NCI-H1694 (cell line): ENCODE results near the gene PLCB1.

Experiments
- DNase-seq: peaks from one replicate; lab custom pipeline; 2025; lab: John Stamatoyannopoulos, UW

PLCB1 gene

DNA sequence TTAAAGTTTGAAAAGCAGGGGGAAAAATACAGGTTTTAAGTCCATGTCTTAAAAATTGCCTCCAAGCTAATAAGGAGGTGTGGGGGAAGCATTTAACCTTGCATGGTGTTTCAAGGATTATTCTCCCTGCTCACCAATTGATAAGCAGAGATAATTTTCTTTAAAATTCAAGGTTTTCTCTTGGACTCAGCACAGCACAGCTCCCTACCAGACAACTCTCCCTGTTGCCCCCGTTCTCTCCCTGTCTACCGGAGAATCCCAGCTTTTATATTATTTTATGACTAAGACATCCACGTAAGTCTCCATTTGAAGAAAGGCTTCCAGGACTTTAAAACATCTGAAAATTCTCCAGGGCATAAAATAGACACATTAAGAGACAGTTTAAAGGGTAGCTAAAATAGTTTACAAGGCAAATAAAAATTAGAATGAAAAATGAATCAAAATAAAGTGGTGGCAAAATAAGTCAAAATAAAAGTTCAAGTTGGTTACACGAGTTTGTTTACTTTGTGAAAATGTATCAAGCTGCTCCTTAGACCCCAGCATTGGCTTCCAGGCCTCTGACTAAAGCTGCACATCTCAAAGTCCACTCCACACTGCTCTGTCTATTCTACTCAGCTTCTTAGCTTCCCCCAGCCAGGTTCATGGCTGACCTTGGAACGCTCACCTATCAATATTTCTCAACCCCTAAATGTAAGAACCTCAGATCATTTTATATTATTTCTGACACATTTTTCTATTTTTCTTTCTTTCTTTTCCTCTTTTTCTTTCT, 748.2 kb downstream of the PLCB1 start:
- DNase-seq, result no peak

DNA sequence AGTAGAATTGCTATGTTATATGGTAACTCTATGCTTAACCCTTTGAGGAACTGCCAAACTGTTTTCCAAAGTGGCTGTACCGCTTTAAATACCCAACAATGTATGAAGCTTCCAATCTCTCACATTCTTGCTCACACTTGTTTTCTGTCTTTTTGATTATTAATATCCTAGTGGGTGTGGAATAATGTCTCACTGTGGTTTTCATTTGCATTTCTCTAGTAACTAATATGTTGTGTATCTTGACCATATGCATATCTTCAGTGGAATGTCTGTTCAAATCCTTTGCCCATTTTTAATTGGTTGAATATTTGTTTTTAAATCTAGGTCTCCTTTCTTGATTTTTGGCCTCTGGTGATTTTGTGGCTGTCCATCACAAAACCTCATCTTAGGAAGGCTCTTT, 759.0 kb downstream of the PLCB1 start:
- no peak for DNase-seq

DNA sequence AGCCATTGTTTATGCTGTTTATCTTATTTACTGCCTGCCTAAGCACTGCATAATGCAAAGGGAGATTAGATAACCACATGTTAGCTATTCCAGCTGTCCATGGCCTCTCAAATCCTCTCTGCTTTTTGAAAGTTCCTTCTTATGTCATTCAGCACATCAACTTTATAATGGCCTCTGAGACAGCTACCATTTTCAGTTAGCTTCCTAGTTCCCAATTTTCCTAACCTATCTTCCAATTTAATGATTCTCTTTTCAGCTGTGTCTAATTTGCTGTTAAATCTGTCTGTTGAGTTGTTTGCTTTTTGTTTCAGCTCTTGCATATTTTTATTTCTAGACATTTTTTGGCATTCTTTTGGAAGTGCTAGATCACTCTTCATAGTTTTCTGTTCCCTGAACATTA, 763.4 kb downstream of the PLCB1 start:
- no peak for DNase-seq

DNA sequence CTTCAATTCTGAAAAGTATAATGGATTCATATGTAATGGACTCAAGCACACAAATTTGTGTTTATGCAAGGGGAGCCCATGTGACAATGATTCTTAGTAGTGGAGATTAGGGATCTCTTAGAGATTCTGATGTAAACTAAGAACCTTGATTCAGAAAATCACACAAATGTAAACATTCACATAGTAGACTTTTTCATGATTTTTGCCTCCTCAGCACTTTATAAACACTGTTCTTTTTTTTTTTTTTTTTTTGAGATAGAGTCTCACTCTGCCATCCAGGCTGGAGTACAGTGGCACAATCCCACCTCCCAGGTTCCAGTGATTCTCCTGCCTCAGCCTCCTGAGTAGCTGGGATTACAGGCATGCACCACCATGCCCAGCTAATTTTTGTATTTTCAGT, 766.8 kb downstream of the PLCB1 start:
- DNase-seq, result no peak

DNA sequence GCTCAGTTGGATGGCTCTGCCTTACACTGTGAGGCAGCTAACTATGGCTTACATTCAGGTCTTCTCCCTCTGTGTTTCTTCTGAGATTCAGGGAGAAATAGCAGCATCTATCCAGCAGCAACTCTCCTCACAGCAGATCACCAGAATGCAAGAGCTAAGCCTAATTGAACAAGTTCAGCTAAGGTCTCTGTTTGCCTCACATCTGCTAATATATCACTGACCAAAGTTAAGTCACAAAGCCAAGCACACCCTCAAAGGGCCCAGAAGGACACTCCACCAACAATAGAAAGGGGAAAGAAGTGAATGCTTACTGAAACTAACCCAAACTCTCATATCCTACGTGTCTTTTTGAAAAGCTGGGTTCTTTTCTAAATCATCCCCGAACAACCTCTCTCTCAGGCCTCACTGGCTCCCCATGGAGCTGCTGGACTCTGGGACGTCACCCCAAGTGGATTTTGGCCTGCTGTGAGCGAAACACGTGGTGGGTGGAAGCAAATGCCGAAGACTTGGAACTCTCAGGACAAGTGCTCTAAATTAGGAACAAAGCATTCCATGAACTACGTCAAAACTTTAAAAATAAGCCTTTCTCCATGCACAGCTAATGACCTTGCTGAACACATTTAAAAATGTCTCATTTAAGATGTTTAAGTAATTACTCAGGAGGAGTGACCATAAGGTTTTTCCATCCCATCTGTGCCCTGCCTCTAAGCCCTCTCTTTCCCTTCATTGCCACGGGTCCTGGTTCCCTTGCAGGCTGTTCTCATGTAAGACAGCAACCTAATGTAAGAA, 769.4 kb downstream of the PLCB1 start:
- DNase-seq, result no peak

DNA sequence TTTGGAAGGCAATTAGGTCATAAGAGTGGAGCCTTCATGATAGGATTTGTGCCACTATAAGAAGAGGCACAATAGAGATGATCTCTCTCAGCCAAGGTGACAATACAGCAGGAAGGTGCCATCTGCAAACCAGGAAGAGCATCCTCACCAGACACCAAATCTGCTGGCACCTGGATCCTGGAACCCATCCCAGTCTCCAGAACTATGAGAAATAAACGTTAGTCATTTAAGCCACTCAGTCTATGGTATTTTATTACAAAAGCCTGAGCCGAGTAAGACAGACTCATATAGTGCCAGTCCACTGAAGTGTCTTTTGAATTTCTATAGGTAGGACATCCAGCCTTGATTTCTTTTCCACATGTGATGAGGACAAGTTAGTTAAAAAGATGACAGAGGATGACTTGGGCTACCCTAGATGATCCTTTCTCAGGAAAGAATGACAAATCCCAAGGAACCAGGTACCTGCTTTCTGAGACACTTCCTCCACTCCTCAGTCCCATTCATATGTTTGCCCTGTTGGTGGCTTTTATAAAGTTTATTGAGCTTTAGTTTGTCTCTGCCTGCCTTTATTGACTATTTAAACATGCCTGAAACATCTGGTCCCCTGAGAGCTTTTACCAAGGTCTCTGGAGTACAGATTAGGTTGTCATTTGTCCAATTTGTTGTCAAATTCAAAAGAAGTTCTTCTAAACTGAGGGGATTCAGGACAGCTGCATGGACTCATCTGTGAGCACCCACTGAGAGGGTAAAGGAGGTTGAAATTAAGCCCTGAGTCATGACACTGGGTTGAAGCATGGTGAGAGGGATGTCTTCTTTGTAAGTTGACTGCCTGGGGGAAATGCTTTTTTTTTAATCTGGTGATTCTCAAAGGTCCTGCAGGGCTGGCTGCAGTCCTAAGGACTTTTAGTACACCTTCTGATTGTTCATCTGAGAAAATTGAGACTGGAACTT, 771.9 kb downstream of the PLCB1 start:
- DNase-seq, result no peak

DNA sequence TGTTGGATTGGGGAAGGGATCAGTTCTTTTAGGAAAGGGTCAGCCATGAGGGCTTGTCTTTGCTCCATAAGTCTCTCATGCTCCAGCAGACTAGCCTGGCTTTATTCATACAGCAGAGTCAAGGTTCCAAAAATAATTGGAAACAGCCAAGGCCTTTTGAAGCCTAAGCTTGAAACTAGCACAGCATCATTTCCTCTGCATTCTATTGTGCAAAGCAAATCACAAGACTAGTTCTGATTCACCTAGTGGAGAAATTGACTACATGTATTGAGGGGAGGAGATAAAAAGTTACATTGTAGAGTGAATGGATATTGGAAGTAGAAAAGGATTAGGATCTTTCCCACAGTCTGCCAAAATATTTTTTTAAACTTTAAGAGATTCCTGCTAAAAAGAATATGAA, 777.5 kb downstream of the PLCB1 start:
- no peak for DNase-seq

DNA sequence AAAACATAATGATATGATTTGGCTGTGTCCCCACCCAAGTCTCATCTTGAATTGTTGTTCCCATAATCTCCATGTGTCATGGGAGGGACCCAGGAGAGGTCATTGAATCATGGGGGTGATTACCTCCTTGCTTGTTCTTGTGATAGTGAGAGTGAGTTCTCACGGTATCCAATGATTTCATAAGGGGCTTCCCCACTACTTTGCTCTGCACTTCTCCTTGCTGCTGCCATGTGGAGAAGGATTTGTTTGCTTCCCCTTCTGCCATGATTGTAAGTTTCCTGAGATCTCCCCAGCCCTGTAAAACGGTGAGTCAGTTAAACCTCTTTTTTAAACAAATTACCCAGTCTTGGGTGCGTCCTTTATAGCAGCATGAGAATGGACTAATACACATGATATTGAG, 780.0 kb downstream of the PLCB1 start:
- no peak for DNase-seq

DNA sequence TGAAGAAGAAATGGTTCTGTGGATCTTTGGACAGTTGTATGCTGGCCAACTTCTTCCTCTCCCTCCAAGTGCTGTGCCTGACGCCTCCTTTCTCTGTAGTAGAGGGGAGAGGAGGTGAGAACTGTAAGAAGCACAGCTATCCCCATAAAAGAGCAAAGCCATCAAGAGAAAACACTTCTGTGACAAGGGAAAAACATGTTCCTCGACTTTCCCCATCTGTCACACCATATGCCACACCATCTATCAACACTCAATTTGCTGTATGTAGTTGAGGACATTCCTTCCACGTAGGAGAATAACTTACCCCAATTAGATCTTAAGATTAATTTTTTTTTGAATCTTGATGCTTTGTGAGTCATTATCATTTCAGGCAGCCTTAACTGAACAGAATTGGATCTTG, 780.7 kb downstream of the PLCB1 start:
- peak; percentile 79 for DNase-seq

DNA sequence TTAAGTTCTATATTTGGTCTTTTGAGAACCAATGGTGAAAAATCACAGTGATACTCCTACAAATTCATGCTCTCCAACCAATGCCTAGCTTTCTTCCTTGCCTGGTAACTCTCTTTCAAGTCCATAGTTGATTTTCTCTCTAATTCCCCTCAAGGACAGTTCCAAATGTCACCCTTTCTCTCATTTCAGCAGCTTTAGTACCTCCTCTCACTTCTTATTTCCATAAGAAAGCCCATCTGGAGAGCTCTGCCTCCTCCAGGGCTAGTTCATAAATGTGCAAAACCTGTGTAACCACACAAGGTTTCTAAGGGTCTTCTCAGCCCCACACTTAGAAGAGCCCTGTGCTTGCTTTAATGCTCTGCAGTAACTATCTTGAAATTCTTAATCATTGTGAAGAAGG, 781.4 kb downstream of the PLCB1 start:
- DNase-seq, result no peak

DNA sequence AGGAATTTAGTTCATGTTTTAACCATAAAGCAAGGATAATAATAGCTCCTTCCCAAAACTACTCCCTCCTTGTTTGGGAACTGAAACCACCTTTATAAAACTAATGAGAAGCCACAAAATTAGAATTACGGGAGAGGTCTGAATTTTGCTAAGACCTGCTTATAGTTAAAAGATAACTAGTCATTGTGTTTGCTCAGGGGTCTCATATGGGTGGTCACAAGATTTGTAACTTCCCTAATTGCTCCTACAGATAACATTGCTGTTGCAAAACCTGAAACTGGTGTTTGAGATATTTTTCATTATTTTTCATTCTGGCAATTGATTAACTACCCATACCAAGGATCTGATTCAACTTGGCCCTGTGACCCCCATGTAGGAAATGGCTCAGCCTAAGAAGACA, 782.4 kb downstream of the PLCB1 start:
- DNase-seq, result no peak

DNA sequence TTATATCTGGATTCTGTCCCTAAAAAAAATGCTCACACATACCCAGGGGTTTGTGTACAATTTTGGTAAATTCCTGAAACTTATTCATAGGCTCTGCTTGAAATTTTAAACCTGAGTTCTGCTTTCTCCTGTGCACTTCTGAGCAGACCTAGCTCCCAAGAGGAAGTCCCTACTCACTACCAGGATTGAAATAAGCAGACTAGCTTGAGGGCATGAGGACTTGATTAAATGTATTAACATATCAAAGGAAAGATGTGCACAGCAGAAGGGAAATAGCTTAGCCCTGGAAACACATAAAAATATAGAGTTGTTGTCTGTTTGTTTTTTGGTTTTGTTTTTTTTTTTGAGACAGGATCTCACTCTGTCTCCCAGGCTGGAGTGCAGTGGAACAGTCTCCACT, 785.0 kb downstream of the PLCB1 start:
- no peak for DNase-seq

DNA sequence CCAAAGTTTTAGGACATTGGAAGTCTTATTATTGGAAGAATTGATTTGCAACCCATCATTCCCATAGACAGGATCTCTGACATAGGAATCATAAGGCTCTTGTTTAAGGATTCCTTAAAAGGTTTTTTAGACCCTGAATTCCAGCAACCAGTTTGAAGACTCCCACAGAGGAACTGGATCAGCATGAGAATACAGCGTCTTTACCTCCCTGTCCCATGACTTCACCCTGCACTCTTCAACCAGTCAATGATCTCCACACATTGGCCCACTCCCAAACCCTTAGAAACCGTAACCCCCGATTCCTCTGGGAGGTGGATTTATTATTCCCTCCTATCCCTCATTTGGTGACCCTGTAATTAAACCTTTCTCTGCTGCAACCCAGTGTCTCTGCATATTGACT, 786.1 kb downstream of the PLCB1 start:
- DNase-seq, result no peak

DNA sequence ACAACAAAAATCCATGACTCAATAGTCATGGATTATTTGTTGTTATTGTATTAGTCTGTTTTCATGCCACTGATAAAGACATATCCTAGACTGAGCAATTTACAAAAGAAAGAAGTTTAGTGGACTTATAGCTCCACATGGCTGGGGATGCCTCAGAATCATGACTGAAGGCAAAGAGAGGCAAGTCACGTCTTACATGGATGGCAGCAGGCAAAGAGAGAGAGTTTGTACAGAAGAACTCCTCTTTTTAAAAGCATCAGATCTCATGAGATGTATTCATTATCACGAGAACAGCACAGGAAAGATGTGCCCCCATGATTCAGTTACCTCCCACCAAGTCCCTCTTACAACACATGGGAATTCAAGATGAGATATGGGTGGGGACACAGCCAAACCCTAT, 792.5 kb downstream of the PLCB1 start:
- no peak for DNase-seq

DNA sequence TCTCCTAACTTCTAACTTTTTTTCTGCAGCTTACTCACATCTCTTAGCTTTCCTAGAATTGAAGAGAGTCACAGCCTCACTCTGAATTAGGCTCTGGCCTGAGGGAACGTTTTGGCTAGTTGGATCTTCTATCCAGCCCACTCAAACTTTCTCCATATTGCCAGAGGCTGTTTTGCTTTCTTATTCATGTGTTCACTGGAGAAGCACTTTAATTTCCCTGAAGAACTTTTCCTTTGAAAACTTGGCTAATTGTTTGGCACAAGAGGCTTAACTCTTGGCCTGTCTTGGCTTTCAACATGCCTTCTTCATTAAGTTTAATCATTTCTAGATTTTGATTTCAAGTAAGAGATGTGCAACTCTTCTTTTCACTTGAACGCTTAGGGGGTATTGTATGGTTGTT, 798.7 kb downstream of the PLCB1 start:
- no peak for DNase-seq

DNA sequence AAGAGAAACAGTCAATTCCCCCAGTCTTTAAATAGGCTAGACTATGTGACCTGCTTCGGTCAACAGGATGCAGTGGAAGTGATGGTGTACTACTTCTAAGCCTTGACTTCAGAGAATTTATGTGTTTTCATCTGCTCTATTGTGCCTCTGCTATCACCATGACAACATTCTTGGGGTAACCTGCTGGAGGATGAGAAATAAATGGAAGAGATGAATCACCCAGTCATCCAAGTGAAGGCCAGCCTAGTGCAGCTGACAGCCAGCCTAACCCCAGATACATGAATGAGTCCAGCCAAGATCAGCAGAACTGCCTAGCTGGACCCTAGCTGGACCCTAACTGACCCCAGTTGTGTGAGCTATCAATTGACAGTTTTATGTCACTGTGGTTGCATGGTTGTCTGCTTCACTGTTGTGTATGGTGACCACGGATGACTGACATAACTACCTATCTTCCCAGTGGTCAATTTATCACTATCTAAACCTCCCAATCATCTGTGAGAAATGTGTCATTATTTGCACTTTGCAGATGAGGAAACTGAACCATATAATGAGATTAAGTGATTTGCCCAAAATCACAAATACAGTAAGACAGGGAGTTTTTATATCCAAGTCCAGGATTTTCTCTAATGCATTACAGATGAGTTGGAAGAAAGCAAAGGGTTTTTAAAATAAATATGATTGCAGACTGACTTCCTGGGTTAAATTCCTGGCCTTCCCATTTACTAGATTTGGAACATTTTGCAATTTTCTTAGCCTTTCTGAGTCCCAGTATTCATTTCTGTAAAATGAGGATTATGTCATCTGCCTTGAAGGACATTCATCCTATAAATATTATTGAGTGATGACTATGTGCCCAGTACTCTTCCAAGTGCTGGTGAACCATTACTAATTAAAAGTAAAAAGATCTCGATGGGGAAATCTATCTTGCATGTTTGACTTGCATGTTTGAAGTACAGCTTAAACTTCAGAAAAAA, 800.4 kb downstream of the PLCB1 start:
- no peak for DNase-seq

DNA sequence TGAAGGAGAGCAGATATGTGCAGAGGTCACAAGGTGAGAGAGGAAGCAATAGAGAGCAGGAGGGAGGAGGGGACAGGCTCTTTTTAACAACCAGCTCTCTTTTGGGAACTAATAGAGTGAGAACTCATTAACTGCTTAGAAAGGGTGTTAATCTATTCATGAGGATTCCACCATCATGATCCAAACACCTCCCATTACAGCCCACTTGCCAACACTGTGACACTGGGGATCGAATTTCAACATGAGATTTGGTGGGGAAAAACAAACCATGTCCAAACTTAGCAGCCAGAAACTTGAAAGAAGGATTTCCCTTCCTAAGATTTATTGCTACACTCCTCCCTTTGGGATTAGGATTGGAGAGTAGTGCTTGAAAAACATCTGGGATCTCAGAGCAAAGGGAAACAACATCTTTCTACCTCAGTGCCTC, 801.3 kb downstream of the PLCB1 start:
- no peak for DNase-seq

DNA sequence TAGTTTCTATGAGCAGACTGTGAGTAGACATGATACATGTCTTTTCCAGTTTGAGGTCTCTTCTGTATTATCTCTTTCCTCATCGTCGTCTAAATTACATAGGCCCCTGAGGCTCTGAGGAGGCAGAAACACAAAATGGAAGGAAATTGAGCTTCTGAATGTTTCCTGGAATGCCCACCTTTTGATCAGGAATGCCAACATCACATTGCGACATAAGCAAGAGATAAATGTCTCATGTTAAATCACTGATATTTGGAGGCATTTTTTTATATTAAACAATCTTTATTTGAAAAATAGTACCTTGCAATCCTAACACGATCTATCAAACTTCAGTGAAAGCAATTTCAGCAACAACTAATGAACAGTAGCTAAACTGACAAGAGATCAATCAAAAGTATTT, 802.3 kb downstream of the PLCB1 start:
- no peak for DNase-seq
